ENCODE measurements around the gene SARM1. TPM values are rescaled to one million over a fixed set of nuclear protein-coding genes. Genes with fewer than 3 reads are reported as not detected.

The SARM1 gene
- polyA plus RNA-seq, 1 of the 3 experiments (the other 2 are of a cell fraction), result 17.4 TPM

- TF ChIP-seq REST (IDR thresholded peaks at IDR 0.05; ENCODE audit: low read depth, low read length) (no peak), MEF2A (IDR thresholded peaks at IDR 0.05; ENCODE audit: borderline replicate concordance, low read depth) (no peak), PBX3 (IDR thresholded peaks at IDR 0.05) (no peak)
Observed at GRCh38 chr17:28390141-28390540, 18.6 kb downstream of the SARM1 start (continued).

- 95% methylated on average over 2 of the region's 2 CpGs for WGBS (ENCODE audit: low lambda C conversion rate)
- no peak for DNase-seq
- H3K9me3 ChIP-seq, result no peaks in the 10 kb centered on the region
- H3K36me3 ChIP-seq (replicated peaks in 1 of 2; ENCODE audit: control insufficient read depth in 1 of 2, insufficient read depth in 2 of 2, low read length in 1 of 2), result peaks cover 35 to 55% of the 10 kb centered on the region in 2 experiments
- no peak overlapping the region for H3K4me3 ChIP-seq (ENCODE audit: low read depth in 2 of 2, low read length in 1 of 2)
- no peak for TF ChIP-seq FOSL2 (IDR thresholded peaks at IDR 0.05; ENCODE audit: borderline replicate concordance, low read depth)
- no peak for TF ChIP-seq GABPA (IDR thresholded peaks at IDR 0.05; ENCODE audit: low read depth)
- TF ChIP-seq CTCF (IDR thresholded peaks at IDR 0.05), result no peak
- TF ChIP-seq MAX (IDR thresholded peaks at IDR 0.05; ENCODE audit: low read depth), result no peak
- no peak for TF ChIP-seq REST (IDR thresholded peaks at IDR 0.05; ENCODE audit: low read depth, low read length)
- no peak for TF ChIP-seq SIN3A (IDR thresholded peaks at IDR 0.05; ENCODE audit: borderline replicate concordance, low read depth, low read length)
- no peak for TF ChIP-seq NRF1 (IDR thresholded peaks at IDR 0.05; ENCODE audit: low read depth, low read length)
- TF ChIP-seq FOXJ3 (CRISPR knock-in tag; IDR thresholded peaks at IDR 0.05), result no peak
- no peak for TF ChIP-seq TCF12 (IDR thresholded peaks at IDR 0.05)
- no peak for TF ChIP-seq MEF2A (IDR thresholded peaks at IDR 0.05; ENCODE audit: borderline replicate concordance, low read depth)
- TF ChIP-seq POLR2AphosphoS5 (IDR thresholded peaks at IDR 0.05; ENCODE audit: low read depth, low read length), result no peak
- TF ChIP-seq TAF1 (IDR thresholded peaks at IDR 0.05; ENCODE audit: borderline replicate concordance, low read depth, low read length), result no peak
- peaks cover 4% of the 10 kb centered on the region for H3F3A ChIP-seq (replicated peaks; ENCODE audit: insufficient read depth)
- no peaks in the 10 kb centered on the region for H3K9me2 ChIP-seq
- H3K4me2 ChIP-seq, result no peak overlapping the region
- ChIA-PET POLR2A (no interaction called here), CTCF (no interaction called here)
- H3K27ac ChIP-seq (ENCODE audit: low read depth in 2 of 2, low read length in 1 of 2), result no peak overlapping the region
- no peaks in the 10 kb centered on the region for H3K79me2 ChIP-seq (ENCODE audit: insufficient read depth)
- H3K27me3 ChIP-seq (ENCODE audit: insufficient read depth), result no peaks in the 10 kb centered on the region
- no peak overlapping the region for H2AFZ ChIP-seq (ENCODE audit: low read depth)
- H3K9ac ChIP-seq, result no peak overlapping the region
- no peaks in the 10 kb centered on the region for H3K4me1 ChIP-seq (ENCODE audit: control insufficient read depth in 1 of 2, insufficient read depth in 2 of 2, low read depth in 1 of 2, low read length in 1 of 2)
- H4K20me1 ChIP-seq (ENCODE audit: insufficient read depth), result no peaks in the 10 kb centered on the region
Observed at GRCh38 chr17:28390563-28390962, 19.1 kb downstream of the SARM1 start.
